ENCODE measurements around the gene DEFB110.

The DEFB110 gene

GRCh38 chr6:50021894-50022293 lies at the start of gene DEFB110:
Gene DEFB110 (minus strand): TSS chr6:50021994. CDS start chr6:50021935, 59 bp downstream.
- DNase-seq, result no peak

GRCh38 chr6:50070101-50070500 lies 48.3 kb upstream of the DEFB110 start:
- no peak for DNase-seq

- no peak for DNase-seq
Observed at GRCh38 chr6:50062051-50062450, 40.3 kb upstream of the DEFB110 start.

GRCh38 chr6:50056242-50056641 lies 34.4 kb upstream of the DEFB110 start:
- DNase-seq, result no peak

- no peak for DNase-seq
Observed at GRCh38 chr6:50049829-50050228, 28.0 kb upstream of the DEFB110 start, which contains the start of gene DEFB112. Gene DEFB112 (minus strand): TSS chr6:50049929. CDS start chr6:50049869, 60 bp downstream.

- DNase-seq, result peak in 1 of 56 donors; percentile 0
Observed at GRCh38 chr6:50047026-50047425, 25.2 kb upstream of the DEFB110 start.

GRCh38 chr6:50030777-50031562 lies 9.2 kb upstream of the DEFB110 start:
- no peak for DNase-seq

- DNase-seq, result no peak
Observed at GRCh38 chr6:50030350-50030749, 8.6 kb upstream of the DEFB110 start.

GRCh38 chr6:50025258-50025657 lies 3.5 kb upstream of the DEFB110 start:
- no peak for DNase-seq

GRCh38 chr6:50007819-50008218 lies 14.0 kb downstream of the DEFB110 start:
- DNase-seq, result no peak

- DNase-seq, result no peak
Observed at GRCh38 chr6:50003139-50003538, 18.7 kb downstream of the DEFB110 start.

GRCh38 chr6:49995278-49995677 lies 26.5 kb downstream of the DEFB110 start:
- no peak for DNase-seq

GRCh38 chr6:49988900-49989299 lies 32.9 kb downstream of the DEFB110 start:
- DNase-seq, result no peak

GRCh38 chr6:49987749-49988148 lies 34.0 kb downstream of the DEFB110 start:
- no peak for DNase-seq

GRCh38 chr6:49986551-49986950 lies 35.2 kb downstream of the DEFB110 start:
- DNase-seq, result no peak

GRCh38 chr6:49982046-49982445 lies 39.7 kb downstream of the DEFB110 start:
- no peak for DNase-seq

GRCh38 chr6:49980898-49981297 lies 40.9 kb downstream of the DEFB110 start:
- DNase-seq, result no peak

GRCh38 chr6:49979584-49979983 lies 42.2 kb downstream of the DEFB110 start:
- DNase-seq, result no peak

- DNase-seq, result no peak
Observed at GRCh38 chr6:49978332-49979226, 43.2 kb downstream of the DEFB110 start.

GRCh38 chr6:49969605-49970004 lies 52.2 kb downstream of the DEFB110 start, which contains the start of gene DEFB113:
Gene DEFB113 (minus strand): TSS chr6:49969625. CDS start chr6:49969625, 0 bp downstream.
- no peak for DNase-seq
